ENCODE data around the gene PTPRD.

PTPRD gene

GRCh38 chr9:8309258-8309657 is 2303.5 kb downstream of the PTPRD start:
- no peak for DNase-seq (ENCODE audit: low spot score)

GRCh38 chr9:8304720-8305119 is 2308.1 kb downstream of the PTPRD start:
- no peak for DNase-seq (ENCODE audit: low spot score)

GRCh38 chr9:8301296-8301695 is 2311.5 kb downstream of the PTPRD start:
- DNase-seq (ENCODE audit: low spot score): no peak

- DNase-seq (ENCODE audit: low spot score): no peak
Measured at GRCh38 chr9:8297047-8297446, 2315.8 kb downstream of the PTPRD start.

- DNase-seq (ENCODE audit: low spot score): no peak
Measured at GRCh38 chr9:8292657-8293056, 2320.1 kb downstream of the PTPRD start.

GRCh38 chr9:8289681-8290080 is 2323.1 kb downstream of the PTPRD start:
- DNase-seq (ENCODE audit: low spot score): no peak

- DNase-seq (ENCODE audit: low spot score): no peak
Measured at GRCh38 chr9:8287970-8288369, 2324.8 kb downstream of the PTPRD start.

GRCh38 chr9:8287501-8287900 is 2325.3 kb downstream of the PTPRD start:
- DNase-seq (ENCODE audit: low spot score): no peak

GRCh38 chr9:8284884-8285283 is 2327.9 kb downstream of the PTPRD start:
- DNase-seq (ENCODE audit: low spot score): no peak

GRCh38 chr9:8282535-8282934 is 2330.3 kb downstream of the PTPRD start:
- no peak for DNase-seq (ENCODE audit: low spot score)

GRCh38 chr9:8280811-8281210 is 2332.0 kb downstream of the PTPRD start:
- no peak for DNase-seq (ENCODE audit: low spot score)

GRCh38 chr9:8278048-8278447 is 2334.8 kb downstream of the PTPRD start:
- DNase-seq (ENCODE audit: low spot score): no peak

- DNase-seq (ENCODE audit: low spot score): no peak
Measured at GRCh38 chr9:8270235-8270634, 2342.6 kb downstream of the PTPRD start.

- DNase-seq (ENCODE audit: low spot score): no peak
Measured at GRCh38 chr9:8268881-8269280, 2343.9 kb downstream of the PTPRD start.

- DNase-seq (ENCODE audit: low spot score): no peak
Measured at GRCh38 chr9:8268216-8268878, 2344.5 kb downstream of the PTPRD start.

GRCh38 chr9:8267636-8268035 is 2345.2 kb downstream of the PTPRD start:
- no peak for DNase-seq (ENCODE audit: low spot score)

- DNase-seq (ENCODE audit: low spot score): no peak
Measured at GRCh38 chr9:8266861-8267260, 2345.9 kb downstream of the PTPRD start.

GRCh38 chr9:8265281-8265680 is 2347.5 kb downstream of the PTPRD start:
- DNase-seq (ENCODE audit: low spot score): no peak
